Stimulated activated CD8-positive, alpha-beta memory T cell treated with anti-CD3 and anti-CD28 coated beads, Interleukin-15, amount 100 ng/mL, for 48 hours (primary cell): Measurements from ENCODE around the gene WNT1.

ENCODE experiments used
- DNase-seq, 2 donors: peaks; one replicate each; pipeline ENCODE4 v3.0.0-alpha.2; 2020; ENCODE audit warnings: low read depth in 2 of 2

WNT1 gene

DNA sequence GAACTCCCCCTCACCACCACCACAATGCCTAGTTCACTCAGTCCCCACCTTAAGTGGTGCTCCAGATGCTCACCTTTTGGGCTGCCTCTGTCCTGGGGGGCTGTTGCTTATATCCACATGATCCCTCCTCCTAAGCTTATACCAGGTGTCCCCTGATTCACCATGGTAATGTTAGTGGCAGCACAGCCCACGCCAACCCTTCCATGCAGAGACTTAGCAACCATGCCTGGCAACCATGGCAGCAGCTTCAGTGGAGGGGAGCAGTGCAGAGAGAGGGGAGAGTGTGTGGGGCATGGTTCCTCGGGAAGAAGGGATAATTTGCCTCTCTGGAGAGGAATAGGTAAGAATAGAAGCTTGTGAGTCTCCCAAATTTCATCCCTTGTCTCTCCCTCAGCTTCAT, 22.2 kb downstream of the WNT1 start:
- no peak for DNase-seq

DNA sequence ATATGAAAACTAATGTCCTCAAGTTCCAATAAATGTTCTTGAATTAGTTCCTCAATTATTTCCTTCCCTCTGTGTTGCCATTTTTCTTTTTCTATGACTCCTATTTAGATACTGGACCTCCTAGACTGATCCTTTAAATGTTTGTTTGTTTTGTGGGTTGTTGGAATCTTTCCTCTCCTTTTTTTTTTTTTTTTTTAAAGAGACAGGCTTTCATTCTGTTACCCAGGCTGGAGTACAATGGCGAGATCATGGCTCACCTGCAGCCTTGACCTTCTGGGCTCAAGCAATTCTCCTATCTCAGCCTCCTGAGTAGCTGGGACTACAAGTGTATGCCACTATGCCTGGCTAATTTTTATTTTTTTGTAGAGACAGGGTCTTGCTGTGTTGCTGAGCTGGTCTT, 30.8 kb downstream of the WNT1 start:
- no peak for DNase-seq

- DNase-seq = no peak
Measured at GRCh38 chr12:49010092-49010668, 32.1 kb downstream of the WNT1 start.

GRCh38 chr12:49012739-49013138, 34.6 kb downstream of the WNT1 start:
- no peak for DNase-seq

DNA sequence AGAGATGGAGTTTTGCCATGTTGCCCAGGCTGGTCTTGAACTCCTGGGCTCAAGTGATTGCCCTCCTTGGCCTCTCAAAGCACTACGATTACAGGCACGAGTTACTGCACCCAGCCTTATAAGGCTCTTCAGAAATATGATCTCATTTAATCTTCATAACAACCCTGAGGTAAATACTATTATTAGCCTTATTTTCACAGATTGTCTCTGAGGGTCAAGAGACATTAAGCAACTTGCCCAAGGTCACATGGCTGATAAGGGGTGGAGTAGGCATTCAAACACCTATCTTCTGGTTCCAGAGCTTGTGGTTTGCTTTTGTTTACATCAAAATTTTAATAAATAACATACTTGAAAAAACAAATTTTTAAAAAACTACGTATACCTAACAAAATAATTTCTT, 35.3 kb downstream of the WNT1 start:
- DNase-seq = no peak

DNA sequence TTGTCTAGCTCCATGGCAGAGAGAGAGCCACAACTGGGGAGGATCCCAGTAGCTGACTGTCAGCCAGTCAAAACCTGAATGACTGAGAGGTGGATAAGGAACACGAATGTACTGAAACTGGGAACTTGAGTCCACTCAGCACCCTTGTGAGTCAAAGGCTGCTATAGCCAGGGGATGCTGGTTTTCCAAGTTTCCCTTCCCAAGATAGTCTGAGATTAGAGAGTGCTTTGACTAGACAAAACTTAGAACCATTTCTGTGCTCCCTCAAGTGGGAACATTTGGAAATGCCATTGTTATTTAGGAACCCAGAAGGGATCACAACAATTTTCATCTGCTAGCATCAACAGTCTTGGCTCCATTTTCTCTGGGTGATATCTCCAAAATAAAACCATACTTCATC, 36.4 kb downstream of the WNT1 start:
- DNase-seq = no peak

DNA sequence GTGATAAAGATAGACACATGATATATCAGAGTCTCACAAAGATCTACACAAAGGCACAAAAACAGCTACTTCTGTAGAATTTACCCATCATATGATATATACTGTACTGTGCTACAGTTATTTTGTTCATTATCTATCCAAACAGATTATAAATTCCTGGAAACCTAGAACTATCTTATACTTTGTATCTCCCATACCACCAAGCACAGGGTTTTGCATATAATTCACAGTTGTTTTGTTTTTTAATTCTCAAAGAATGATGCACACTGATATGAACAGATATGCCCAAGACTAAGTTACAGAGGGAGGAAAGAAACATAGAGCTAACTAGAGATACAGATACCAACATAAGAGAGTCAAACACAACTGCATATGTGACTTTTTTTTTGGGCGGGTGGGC, 37.1 kb downstream of the WNT1 start:
- no peak for DNase-seq

GRCh38 chr12:49017891-49018260, 39.8 kb downstream of the WNT1 start:
- peak in 1 of 2 donors; percentile 41 for DNase-seq

DNA sequence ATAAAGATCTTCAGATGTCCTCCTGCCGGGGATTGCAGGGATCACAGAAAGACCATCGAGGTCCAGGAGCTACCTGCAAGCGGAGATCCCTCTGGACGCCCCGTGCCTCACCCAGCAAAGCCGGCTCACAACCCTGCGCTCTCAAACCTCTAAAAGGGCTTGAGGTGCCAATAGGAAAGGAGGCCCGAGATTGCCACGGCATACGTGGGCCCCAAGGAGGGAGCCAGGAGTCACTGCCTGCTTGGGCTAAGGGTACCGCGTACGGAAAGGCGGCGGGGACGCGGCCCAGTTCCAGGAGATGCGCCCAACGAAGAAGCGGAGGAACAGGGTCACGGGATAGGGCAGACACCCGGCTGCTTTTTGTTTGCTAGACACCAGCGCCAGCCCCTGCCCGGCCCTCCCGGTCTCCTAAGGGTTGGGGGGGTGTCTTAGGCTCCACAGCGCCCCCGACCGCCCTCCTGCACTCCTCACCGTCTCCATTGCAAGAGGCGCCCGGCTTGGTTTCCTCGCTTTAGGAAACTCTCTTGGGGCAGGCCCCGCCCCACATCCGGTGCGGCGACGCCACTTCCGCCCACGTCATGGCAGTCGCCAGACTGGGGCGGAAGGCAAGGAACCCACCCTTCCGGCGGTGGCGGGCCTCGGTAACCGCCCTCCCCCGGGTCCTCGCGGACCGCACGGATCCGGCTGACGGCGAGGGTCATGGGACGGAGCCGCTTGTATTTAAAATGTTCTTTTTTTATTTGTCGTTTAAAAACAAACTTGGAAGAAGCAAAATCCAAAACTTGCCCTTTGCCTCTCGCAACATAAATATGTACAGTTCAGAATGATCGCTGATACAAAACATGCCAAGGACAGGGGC, 40.4 kb downstream of the WNT1 start, which contains the start of gene PRKAG1:
TSS of gene PRKAG1 (minus strand) at position 516 of the 859 bp plus-strand sequence. CDS start at position 480, 36 bp downstream.
- DNase-seq = peak; percentile 94 to 95

DNA sequence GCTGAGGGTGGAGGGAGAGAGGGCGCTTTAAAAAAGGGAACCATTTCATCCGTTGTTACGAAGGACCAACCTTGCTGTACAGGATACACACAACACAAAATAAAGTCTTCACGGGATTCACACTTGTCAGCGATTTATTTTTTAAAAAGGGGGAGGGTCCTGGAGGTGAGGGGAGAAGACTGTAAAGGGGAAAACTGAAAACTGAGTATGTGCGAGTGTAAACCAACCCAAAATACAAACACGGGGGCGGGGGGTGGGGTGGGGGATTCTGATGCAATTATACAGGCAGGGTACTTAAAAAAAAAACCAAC, 41.0 kb downstream of the WNT1 start:
- DNase-seq = no peak

DNA sequence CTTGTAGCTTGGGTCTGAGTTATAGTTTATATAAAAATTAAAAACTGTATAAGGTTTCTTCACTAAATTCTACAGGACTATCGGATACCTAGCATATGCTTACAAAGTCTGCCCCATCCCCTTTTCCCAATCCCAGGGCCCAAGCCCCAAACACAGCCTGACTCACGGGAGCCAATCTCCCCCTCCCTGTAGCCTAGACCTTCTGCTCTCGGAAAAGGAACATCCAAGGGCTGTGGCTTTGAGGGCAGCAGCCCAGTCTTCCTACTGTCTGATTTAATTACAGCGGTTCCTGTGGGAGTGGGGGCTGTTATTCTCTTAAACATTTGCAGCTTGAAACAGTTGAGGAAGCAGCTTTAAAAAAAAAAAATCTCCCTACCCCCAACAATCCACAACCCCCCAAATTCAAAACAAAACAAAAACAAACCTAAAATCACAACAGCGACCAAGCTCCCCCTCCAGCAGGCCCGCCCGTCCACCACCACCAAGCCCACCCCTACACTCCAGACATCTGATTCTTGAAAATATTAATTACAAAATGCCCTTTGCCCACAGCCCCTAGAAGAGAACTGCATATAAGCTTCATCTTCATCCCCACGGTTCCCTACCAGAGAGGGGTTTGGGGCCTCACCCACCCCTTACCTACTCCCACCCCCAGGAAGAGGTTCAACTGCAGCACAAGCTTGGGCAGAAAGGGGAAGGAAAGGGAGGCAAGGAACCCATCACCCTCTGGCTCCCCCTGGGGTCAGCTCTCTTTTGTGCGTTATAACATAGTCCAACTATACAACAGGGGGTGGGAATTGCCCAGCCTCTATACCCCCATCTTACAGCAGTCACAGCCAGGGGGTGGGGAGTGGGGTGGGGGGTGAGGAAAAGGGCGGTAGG, 41.6 kb downstream of the WNT1 start:
- DNase-seq = no peak

DNA sequence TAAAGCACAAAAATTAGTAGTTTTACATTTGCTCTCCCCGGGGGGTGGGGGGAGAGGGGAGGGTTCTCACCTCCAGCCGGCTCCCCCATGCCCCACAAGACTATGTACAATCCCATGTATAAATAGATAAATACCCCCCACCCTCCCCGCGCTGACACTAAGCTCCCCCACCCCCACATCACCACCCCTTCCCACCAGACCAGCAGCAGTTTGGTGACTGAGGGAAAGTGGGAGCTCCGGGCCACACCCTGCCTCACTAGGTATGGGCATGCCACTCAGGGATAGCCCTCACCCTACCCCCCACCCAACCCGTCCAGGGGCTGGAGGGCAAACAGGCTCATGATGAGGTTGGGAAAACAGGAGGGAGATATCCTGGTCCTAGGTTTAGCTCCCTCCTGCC, 42.3 kb downstream of the WNT1 start:
- DNase-seq = no peak

- no peak for DNase-seq
Measured at GRCh38 chr12:49021292-49021915, 43.3 kb downstream of the WNT1 start.

GRCh38 chr12:49022558-49023178, 44.5 kb downstream of the WNT1 start:
- no peak for DNase-seq

GRCh38 chr12:49023812-49024211, 45.7 kb downstream of the WNT1 start:
- no peak for DNase-seq

DNA sequence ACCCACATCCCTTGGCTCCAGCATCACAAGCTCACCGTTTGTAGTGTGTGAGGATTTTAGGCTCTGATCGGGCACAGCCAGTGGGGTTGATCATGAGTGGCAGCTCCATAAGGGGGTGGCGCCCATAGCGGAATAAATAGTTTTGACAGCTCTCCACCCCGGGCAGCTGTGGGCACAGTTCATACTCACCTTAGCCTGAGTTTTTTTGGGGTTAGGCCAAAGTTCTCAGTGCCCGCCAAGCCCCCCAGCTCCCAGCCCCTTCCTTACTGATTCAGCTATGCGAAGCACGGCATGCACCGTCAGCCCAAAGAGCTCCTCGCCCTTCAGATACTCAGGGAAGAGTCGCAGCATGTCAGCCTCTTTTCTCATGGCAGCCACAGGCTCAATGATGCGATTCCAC, 46.4 kb downstream of the WNT1 start:
- no peak for DNase-seq

- DNase-seq = no peak
Measured at GRCh38 chr12:49025463-49025862, 47.3 kb downstream of the WNT1 start.

DNA sequence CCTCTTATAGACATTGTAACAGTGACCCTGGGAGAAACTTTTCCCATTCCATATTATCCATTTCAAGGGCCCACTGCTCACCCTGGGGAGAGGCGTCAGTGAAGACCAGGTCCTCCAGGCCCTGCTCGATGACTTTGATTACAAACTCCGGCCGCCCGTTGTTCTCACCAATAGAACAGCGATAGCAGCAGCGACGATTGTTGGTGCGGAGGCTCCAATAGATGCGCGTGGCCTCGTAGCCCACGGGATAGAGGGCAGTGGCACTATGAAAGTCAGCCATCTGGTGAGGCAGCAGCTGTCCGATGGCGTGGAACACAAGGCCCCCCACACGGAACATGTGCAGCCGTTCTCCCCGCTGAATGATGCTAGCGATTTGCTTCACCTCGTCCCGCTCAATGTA, 48.0 kb downstream of the WNT1 start:
- no peak for DNase-seq

- no peak for DNase-seq
Measured at GRCh38 chr12:49026678-49027480, 48.8 kb downstream of the WNT1 start.

- DNase-seq = no peak
Measured at GRCh38 chr12:49027846-49028555, 49.9 kb downstream of the WNT1 start.
